Right atrium auricular region (tissue), 2 donors: Measurements from ENCODE around the gene PTGES3. TPM values are rescaled to one million over a fixed set of nuclear protein-coding genes. Genes with fewer than 3 reads are reported as not detected.

Experiments
- DNase-seq: peaks from one replicate; pipeline ENCODE4 v3.0.0-alpha.2; 2019; ENCODE audit warnings: low spot score
- H3K27ac ChIP-seq, 2 donors: fragments of 200-600 bp; sonication (generic); 1 replicate in 1 of 2; 2 replicates in 1 of 2; pipeline ENCODE4 v1.5.1; 2016 to 2019
- H3K27me3 ChIP-seq, 2 donors: fragments of 200-600 bp; sonication (generic); one replicate each; pipeline versions ENCODE4 v1.5.1 to v1.6.0; 2017 to 2019
- H3K36me3 ChIP-seq: fragments of 200-600 bp; sonication (generic); one replicate; pipeline ENCODE4 v1.5.1; 2016
- H3K4me1 ChIP-seq, 2 donors: fragments of 200-600 bp; sonication (generic); one replicate each; pipeline versions ENCODE4 v1.5.1 to v1.6.0; 2017 to 2019
- H3K4me3 ChIP-seq, 2 donors: fragments of 200-600 bp; sonication (generic); 1 replicate in 1 of 2; 2 replicates in 1 of 2; pipeline ENCODE4 v1.5.1; 2017 to 2019; ENCODE audit warnings: mild to moderate bottlenecking in 1 of 2, moderate library complexity in 1 of 2
- H3K9me3 ChIP-seq, 2 donors: fragments of 200-600 bp; sonication (generic); one replicate each; pipeline ENCODE4 v1.5.1; 2019
- total RNA-seq, 2 donors: library from RNA; depleted of rRNA; stranded (reverse); fragments of >200 nt; gene quantifications; one replicate each; pipeline ENCODE4 v1.1.0, GENCODE V29; 2016
- TF ChIP-seq, protein P1 (sequence below), 2 donors: fragments of 200-600 bp; sonication (generic); IDR thresholded peaks; one replicate each; pipeline ENCODE4 v1.5.1; 2019; ENCODE audit warnings: antibody characterized with exemption in 2 of 2

PTGES3 gene
- total RNA-seq, 2 donors from 2014 or later, result 69.6 to 71.1 TPM

DNA sequence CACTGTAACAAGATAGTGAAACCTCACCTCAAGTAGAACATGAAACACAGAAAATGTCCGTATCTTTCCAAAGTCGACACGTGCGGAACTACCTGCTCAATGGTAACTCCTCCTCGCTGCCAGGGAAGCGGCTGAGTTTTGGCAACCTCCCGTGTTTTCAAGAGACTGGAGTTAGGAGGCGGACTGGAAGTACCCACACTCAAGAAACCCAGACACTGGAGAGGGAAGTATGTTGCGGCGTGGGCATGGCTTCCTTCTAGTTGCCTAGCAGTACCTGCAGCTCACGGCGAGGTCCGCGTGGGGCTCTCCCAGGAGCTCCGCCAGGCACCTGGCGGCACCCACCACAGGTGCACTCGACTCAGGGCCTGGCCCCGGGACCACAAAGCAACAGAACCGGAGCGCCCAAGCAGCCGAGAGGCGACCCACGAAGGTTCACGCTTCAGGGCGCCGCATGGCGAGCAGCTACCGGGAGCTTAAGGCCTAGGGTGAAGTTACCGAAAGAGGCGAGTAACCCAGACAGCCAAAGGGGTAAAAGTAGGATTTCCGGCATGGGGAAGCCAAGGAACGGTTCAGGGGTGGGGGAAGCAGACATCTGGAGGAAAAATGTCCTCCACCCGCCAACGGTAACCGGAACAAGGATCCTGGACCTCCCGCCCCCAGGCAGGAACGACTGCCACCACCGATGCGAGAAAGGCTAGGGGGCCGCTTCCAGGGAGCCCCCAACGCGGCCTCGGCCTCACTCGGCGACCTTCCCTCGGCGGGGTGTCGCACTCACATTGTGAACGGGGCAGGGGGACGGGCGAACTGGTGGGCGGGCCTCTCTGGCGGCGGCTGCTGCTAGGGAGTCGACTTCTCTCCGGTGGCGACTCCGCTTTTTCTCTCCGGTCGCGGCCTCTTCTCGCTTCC lies 608 bp downstream of the PTGES3 start:
- peaks cover 0 to 38% of the 10 kb centered on the region in 2 donors for H3K4me1 ChIP-seq
- H3K27me3 ChIP-seq, result no peaks in the 10 kb centered on the region
- H3K27ac ChIP-seq, result peak overlapping the region; percentile 99 to 100
- peak; percentile 71 for DNase-seq
- no peaks in the 10 kb centered on the region for H3K9me3 ChIP-seq
- peak overlapping the region; percentile 88 for H3K4me3 ChIP-seq
- no peaks in the 10 kb centered on the region for H3K36me3 ChIP-seq
- TF ChIP-seq, protein P1, sequence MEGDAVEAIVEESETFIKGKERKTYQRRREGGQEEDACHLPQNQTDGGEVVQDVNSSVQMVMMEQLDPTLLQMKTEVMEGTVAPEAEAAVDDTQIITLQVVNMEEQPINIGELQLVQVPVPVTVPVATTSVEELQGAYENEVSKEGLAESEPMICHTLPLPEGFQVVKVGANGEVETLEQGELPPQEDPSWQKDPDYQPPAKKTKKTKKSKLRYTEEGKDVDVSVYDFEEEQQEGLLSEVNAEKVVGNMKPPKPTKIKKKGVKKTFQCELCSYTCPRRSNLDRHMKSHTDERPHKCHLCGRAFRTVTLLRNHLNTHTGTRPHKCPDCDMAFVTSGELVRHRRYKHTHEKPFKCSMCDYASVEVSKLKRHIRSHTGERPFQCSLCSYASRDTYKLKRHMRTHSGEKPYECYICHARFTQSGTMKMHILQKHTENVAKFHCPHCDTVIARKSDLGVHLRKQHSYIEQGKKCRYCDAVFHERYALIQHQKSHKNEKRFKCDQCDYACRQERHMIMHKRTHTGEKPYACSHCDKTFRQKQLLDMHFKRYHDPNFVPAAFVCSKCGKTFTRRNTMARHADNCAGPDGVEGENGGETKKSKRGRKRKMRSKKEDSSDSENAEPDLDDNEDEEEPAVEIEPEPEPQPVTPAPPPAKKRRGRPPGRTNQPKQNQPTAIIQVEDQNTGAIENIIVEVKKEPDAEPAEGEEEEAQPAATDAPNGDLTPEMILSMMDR (IDR thresholded peaks at IDR 0.05), result no peak

DNA sequence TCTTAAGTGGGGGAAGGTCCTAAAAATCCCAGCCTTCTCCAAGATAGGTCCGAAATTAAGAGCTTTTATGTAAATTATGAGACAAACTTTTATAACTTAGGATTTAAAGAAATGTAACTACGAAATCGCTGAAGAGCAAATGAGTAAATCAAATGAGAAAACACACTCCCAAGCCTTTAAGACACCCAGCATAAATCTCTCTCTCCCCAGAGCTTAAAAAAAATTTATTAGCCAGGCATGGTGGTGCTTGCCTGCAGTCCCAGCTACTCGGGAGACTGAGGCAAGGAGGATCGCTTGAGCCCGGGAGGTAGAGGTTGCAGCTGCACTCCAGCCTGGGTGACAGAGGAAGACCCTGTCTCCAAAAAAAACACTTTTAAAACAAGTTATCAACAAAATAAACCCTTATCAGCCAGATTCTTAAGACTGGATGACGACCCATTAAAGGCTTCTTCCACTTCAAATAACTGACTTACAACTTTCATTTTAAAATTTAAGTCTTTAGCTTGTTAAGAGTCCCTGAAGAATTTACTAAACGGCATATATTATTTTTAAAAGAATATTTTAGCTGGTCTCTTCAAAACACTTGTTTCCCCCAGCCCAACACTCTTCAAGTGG lies 3.2 kb downstream of the PTGES3 start:
- Histone ChIP-seq H3K36me3 (peaks cover 4% of the 10 kb centered on the region), H3K27me3 (no peaks in the 10 kb centered on the region), H3K9me3 (no peaks in the 10 kb centered on the region), H3K4me3 (peak overlapping the region; percentile 7 to 10), H3K4me1 (peaks cover 0 to 53% of the 10 kb centered on the region in 2 donors), H3K27ac (peak overlapping the region; percentile 18 to 53)
- DNase-seq, result peak; percentile 9
- TF ChIP-seq, protein P1 (IDR thresholded peaks at IDR 0.05), result no peak

DNA sequence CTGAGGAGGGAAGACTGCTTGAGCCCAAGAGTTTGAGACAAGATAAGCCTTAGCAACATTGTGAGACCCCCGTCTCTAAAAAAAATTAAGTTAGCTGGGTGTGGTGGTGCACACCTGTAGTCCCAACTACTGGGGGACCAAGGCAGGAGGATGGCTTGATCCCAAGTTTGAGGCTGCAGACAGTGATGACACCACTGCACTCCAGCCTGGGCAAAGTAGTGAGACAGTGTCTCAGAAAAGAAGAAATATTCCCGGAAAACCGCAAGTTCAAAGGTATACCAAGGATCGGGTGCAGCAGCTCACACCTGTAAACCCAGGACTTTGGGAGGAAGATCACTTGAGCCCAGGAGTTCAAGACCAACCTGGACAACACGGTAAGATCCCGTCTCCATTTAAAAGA lies 5.8 kb downstream of the PTGES3 start:
- peaks cover 4% of the 10 kb centered on the region for H3K36me3 ChIP-seq
- TF ChIP-seq, protein P1 (IDR thresholded peaks at IDR 0.05), result no peak
- no peak overlapping the region for H3K27ac ChIP-seq
- no peaks in the 10 kb centered on the region for H3K9me3 ChIP-seq
- H3K27me3 ChIP-seq, result no peaks in the 10 kb centered on the region
- H3K4me3 ChIP-seq, result no peak overlapping the region
- no peak for DNase-seq
- H3K4me1 ChIP-seq, result peaks cover 0 to 64% of the 10 kb centered on the region in 2 donors

DNA sequence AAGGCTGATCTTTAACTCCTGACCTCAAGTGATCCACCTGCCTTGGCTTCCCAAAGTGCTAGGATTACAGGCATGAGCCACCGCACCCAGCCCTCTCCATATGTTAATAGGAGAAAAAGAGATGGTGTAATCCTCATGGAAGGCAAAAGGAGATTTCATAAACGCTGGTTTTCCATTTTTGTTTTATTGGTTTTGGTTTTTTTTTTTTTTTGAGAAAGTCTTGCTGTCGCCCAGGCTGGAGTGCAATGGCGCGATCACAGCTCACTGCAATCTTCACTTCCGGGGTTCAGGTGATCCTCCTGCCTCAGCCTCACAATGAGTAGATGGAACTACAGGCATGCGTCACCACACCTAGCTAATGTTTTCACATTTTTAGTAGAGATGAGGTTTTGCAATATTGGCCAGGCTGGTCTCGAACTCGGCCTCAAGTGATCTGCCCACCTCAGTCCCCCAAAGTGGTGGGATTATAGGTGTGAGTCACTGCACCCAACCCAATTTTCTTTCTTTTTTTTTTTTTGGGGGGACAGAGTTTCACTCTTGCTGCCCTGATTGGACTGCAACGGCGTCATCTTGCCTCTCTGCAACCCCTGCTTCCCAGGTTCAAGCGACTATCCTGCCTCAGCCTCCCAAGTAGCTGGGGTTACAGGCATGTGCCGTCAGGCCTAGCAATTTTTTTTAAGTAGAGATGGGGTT lies 8.1 kb downstream of the PTGES3 start:
- Histone ChIP-seq H3K36me3 (peaks cover 4% of the 10 kb centered on the region), H3K9me3 (no peaks in the 10 kb centered on the region), H3K4me3 (no peak overlapping the region), H3K4me1 (peaks cover 0 to 63% of the 10 kb centered on the region in 2 donors), H3K27ac (no peak overlapping the region), H3K27me3 (no peaks in the 10 kb centered on the region)
- TF ChIP-seq, protein P1 (IDR thresholded peaks at IDR 0.05), result no peak
- DNase-seq, result peak; percentile 30

DNA sequence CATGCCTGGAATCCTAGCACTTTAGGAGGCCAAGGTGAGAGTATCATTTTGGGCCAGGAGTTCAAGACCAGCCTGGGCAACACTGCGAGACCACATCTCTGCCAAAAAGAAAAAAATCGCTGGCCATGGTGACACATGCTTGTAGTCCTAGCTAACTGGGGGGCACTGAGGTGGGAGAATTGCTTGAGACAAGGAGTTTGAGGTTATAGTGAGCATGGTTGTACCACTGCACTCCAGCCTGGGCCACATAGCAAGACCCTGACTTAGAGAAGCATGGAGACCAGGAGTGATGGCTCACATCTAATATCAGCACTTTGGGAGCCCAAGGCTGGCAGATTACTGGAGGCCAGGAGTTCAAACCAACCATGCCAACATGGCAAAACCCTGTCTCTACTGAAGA lies 9.2 kb downstream of the PTGES3 start:
- peak; percentile 42 for DNase-seq
- H3K4me1 ChIP-seq, result peaks cover 0 to 58% of the 10 kb centered on the region in 2 donors
- H3K9me3 ChIP-seq, result no peaks in the 10 kb centered on the region
- TF ChIP-seq, protein P1 (IDR thresholded peaks at IDR 0.05), result no peak
- no peak overlapping the region for H3K27ac ChIP-seq
- H3K4me3 ChIP-seq, result no peak overlapping the region
- no peaks in the 10 kb centered on the region for H3K27me3 ChIP-seq
- peaks cover 4% of the 10 kb centered on the region for H3K36me3 ChIP-seq
